Body of pancreas (tissue), 4 donors: ENCODE data around the gene EEF2.

Source experiments
- POLR2A ChIP-seq, 3 donors: fragments of 450-650 bp; IDR thresholded peaks; one replicate each; pipeline ENCODE4 v1.6.1; 2016; ENCODE audit warnings: antibody characterized with exemption in 3 of 3, mild to moderate bottlenecking in 2 of 3
- TF ChIP-seq, protein P1 (sequence below), 7 experiments: fragments of 450-650 bp in 4 of 7; fragments of 200-600 bp in 3 of 7; sonication (generic) in 3 of 7; IDR thresholded peaks; one replicate each; pipeline ENCODE4 v1.5.1; 2016 to 2019; ENCODE audit warnings: antibody characterized with exemption in 7 of 7

DNA sequence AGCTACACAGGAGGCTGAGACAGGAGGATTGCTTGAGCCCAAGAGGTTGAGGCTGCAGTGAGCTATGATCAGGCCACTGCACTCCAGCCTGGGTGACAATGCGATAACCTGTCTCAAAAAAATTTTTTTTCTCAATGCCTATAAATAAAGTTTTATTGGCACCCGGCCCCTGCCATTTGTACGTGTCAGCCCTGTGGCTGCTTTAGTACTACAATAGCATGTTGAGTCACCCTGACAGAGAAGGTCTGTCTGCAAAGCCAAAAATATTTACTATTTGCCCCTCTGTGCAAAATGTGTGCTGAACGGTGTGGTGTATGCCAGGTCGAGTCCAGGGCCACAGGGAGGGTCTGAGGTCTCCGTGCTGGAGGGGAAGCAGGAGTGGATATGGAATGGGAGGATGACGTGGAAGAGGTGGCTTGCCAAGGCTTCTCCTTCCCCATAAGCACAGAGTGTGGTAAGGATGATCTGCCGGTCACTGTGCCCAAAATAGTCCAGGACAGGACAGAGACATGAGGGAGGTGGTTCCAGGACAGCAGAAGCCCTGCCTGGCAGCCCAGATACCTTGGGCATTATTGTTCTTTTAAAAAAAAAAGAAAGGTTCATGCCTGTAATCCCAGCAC is 42.4 kb downstream of the EEF2 start:
- TF ChIP-seq, protein P1, sequence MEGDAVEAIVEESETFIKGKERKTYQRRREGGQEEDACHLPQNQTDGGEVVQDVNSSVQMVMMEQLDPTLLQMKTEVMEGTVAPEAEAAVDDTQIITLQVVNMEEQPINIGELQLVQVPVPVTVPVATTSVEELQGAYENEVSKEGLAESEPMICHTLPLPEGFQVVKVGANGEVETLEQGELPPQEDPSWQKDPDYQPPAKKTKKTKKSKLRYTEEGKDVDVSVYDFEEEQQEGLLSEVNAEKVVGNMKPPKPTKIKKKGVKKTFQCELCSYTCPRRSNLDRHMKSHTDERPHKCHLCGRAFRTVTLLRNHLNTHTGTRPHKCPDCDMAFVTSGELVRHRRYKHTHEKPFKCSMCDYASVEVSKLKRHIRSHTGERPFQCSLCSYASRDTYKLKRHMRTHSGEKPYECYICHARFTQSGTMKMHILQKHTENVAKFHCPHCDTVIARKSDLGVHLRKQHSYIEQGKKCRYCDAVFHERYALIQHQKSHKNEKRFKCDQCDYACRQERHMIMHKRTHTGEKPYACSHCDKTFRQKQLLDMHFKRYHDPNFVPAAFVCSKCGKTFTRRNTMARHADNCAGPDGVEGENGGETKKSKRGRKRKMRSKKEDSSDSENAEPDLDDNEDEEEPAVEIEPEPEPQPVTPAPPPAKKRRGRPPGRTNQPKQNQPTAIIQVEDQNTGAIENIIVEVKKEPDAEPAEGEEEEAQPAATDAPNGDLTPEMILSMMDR (IDR thresholded peaks at IDR 0.05), result no peak
- TF ChIP-seq POLR2A (IDR thresholded peaks at IDR 0.05), result no peak
